PFSK-1 (cell line): Measurements from ENCODE around the gene ZNF625.

Source experiments
- POLR2AphosphoS5 ChIP-seq: IDR thresholded peaks from 2 replicates; pipeline ENCODE4 v1.6.1; 2012; ENCODE audit warnings: low read depth, mild to moderate bottlenecking, control low read depth, low read length, moderate library complexity
- TAF1 ChIP-seq: IDR thresholded peaks from 2 replicates; pipeline ENCODE4 v1.6.1; 2012; ENCODE audit warnings: low read length, control low read depth, borderline replicate concordance; ENCODE audit not compliant: insufficient read depth
- TF ChIP-seq, protein P1 (sequence below), 2 experiments: IDR thresholded peaks; 2 replicates each; pipeline versions ENCODE4 v1.6.1 to v1.8.0; 2011 to 2012; ENCODE audit warnings: low read depth in 2 of 2, low read length in 2 of 2, control low read depth in 1 of 2, inconsistent platforms in 1 of 2, mild to moderate bottlenecking in 1 of 2, moderate library complexity in 1 of 2; ENCODE audit not compliant: insufficient read depth in 1 of 2

- TF ChIP-seq TAF1: no peak
- TF ChIP-seq POLR2AphosphoS5: no peak
- TF ChIP-seq, protein P1, sequence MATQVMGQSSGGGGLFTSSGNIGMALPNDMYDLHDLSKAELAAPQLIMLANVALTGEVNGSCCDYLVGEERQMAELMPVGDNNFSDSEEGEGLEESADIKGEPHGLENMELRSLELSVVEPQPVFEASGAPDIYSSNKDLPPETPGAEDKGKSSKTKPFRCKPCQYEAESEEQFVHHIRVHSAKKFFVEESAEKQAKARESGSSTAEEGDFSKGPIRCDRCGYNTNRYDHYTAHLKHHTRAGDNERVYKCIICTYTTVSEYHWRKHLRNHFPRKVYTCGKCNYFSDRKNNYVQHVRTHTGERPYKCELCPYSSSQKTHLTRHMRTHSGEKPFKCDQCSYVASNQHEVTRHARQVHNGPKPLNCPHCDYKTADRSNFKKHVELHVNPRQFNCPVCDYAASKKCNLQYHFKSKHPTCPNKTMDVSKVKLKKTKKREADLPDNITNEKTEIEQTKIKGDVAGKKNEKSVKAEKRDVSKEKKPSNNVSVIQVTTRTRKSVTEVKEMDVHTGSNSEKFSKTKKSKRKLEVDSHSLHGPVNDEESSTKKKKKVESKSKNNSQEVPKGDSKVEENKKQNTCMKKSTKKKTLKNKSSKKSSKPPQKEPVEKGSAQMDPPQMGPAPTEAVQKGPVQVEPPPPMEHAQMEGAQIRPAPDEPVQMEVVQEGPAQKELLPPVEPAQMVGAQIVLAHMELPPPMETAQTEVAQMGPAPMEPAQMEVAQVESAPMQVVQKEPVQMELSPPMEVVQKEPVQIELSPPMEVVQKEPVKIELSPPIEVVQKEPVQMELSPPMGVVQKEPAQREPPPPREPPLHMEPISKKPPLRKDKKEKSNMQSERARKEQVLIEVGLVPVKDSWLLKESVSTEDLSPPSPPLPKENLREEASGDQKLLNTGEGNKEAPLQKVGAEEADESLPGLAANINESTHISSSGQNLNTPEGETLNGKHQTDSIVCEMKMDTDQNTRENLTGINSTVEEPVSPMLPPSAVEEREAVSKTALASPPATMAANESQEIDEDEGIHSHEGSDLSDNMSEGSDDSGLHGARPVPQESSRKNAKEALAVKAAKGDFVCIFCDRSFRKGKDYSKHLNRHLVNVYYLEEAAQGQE (IDR thresholded peaks at IDR 0.05; ENCODE audit: insufficient read depth in 1 of 2, low read depth in 2 of 2, low read length in 2 of 2): no peak
These were observed 31.1 kb upstream of the ZNF625 start for GRCh38 chr19:12187625-12188024.
